SU-DHL-6 (cell line): Measurements from ENCODE around the gene HLA-G.

ENCODE experiments used
- CTCF ChIP-seq: fragments of 200-600 bp; sonication (generic); IDR thresholded peaks from one replicate; pipeline ENCODE4 v1.5.1; 2017; ENCODE audit warnings: antibody characterized with exemption, mild to moderate bottlenecking, low read length, moderate library complexity; ENCODE audit not compliant: insufficient read depth, poor library complexity, severe bottlenecking
- EZH2phosphoT487 ChIP-seq: fragments of 200-600 bp; sonication (generic), shearing (Covaris generic); conservative IDR thresholded peaks from 2 replicates; pipeline ENCODE4 v1.6.1; 2018; ENCODE audit warnings: mild to moderate bottlenecking, antibody characterized with exemption, low read length, moderate library complexity, mixed read lengths

DNA sequence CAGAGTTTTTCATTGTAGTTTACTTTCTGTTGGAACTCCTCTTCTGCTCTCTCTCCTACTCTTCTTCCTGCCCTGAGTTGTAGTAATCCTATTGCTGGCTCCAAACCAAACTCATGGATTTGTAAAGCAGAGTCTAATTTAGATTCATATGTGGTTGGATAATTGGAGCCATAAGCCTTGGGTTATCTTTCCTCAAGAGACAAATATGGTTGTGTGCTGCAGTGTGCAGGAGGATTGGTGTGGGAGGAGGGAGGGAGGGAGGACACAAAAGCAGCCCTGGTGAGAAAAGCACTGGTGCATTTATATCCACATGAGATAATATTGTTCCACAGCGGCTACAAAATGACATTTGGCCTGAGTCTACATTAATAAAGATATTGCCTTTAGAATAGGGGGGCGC, 4.2 kb downstream of the HLA-G start:
- TF ChIP-seq CTCF (no peak), EZH2phosphoT487 (no peak)
